IMR-90 (cell line): Measurements from ENCODE around the gene MAGI2. TPM values are rescaled to one million over a fixed set of nuclear protein-coding genes. Genes with fewer than 3 reads are reported as not detected.

ENCODE experiments used
- ATAC-seq: fragments of 200-7000 bp; cut with Tn5 transposase; 2 replicates; pipeline ENCODE4 v1.9.1; 2020; ENCODE audit warnings: low read depth, mild to moderate bottlenecking, moderate library complexity
- BruUV-seq: library from RNA; stranded (reverse); fragments of 400-500 nt; replicated peaks from 2 replicates; lab custom pipeline; 2021; lab: Mats Ljungman, UMichigan
- CTCF ChIA-PET: fragments of 300-600 bp; formaldehyde crosslinking; extraction: SDS; loops from one replicate; lab custom pipeline; 2021; ENCODE audit warnings: antibody characterized with exemption; lab: Yijun Ruan, JAX
- POLR2A ChIA-PET: fragments of 300-600 bp; sonication (Branson Sonifier 250); formaldehyde crosslinking; loops from one replicate; lab custom pipeline; 2022; ENCODE audit warnings: antibody characterized with exemption; ENCODE audit not compliant: unreplicated experiment; lab: Charles Lee
- DNase-seq: peaks from one replicate; pipeline ENCODE4 v3.0.0; 2013
- H2AFZ ChIP-seq: replicated peaks from 2 replicates; pipeline ENCODE3; 2013; ENCODE audit warnings: low read length, mild to moderate bottlenecking; ENCODE audit not compliant: poor library complexity
- H2AK5ac ChIP-seq: 2 replicates; pipeline ENCODE4 v1.6.1; 2013; ENCODE audit warnings: low read depth, low read length, inconsistent platforms
- H2AK9ac ChIP-seq: replicated peaks from 2 replicates; pipeline ENCODE3; 2013; ENCODE audit warnings: mild to moderate bottlenecking, low read depth, low read length, moderate library complexity; ENCODE audit not compliant: poor library complexity
- H2BK120ac ChIP-seq: 2 replicates; pipeline ENCODE4 v1.6.1; 2013; ENCODE audit warnings: low read depth, low read length, inconsistent platforms
- H2BK15ac ChIP-seq: 3 replicates; pipeline ENCODE4 v1.6.1; 2013; ENCODE audit warnings: low read depth, low read length, inconsistent platforms
- H2BK20ac ChIP-seq: 2 replicates; pipeline ENCODE4 v1.6.1; 2013; ENCODE audit warnings: low read depth, mild to moderate bottlenecking, inconsistent platforms, low read length, moderate library complexity
- H2BK5ac ChIP-seq: 2 replicates; pipeline ENCODE4 v1.6.1; 2013; ENCODE audit warnings: mild to moderate bottlenecking, low read depth, low read length, inconsistent platforms; ENCODE audit not compliant: poor library complexity, severe bottlenecking
- H3K14ac ChIP-seq: replicated peaks from 2 replicates; pipeline ENCODE4 v1.6.1; 2013; ENCODE audit warnings: low read depth, low read length, inconsistent platforms
- H3K18ac ChIP-seq: 2 replicates; pipeline ENCODE4 v1.6.1; 2013; ENCODE audit warnings: low read depth, low read length, control low read depth
- H3K23ac ChIP-seq: 2 replicates; pipeline ENCODE4 v1.6.1; 2013; ENCODE audit warnings: low read depth, low read length, inconsistent platforms
- H3K27ac ChIP-seq: 2 replicates; pipeline ENCODE4 v1.5.1; 2013; ENCODE audit warnings: mild to moderate bottlenecking, control low read depth, low read length; ENCODE audit not compliant: insufficient read depth
- H3K27me3 ChIP-seq: 2 replicates; pipeline ENCODE4 v1.6.1; 2013; ENCODE audit warnings: low read length; ENCODE audit not compliant: control insufficient read depth, insufficient read depth
- H3K36me3 ChIP-seq: 2 replicates; pipeline ENCODE4 v1.6.1; 2013; ENCODE audit warnings: low read length, mixed read lengths; ENCODE audit not compliant: control insufficient read depth, insufficient read depth
- H3K4ac ChIP-seq: 2 replicates; pipeline ENCODE4 v1.6.1; 2013; ENCODE audit warnings: low read depth, low read length, inconsistent platforms
- H3K4me1 ChIP-seq: 2 replicates; pipeline ENCODE4 v1.6.1; 2013; ENCODE audit warnings: low read length, mixed read lengths; ENCODE audit not compliant: control insufficient read depth, insufficient read depth
- H3K4me2 ChIP-seq: 2 replicates; pipeline ENCODE4 v1.6.1; 2013; ENCODE audit warnings: low read depth, mild to moderate bottlenecking, control low read depth, low read length, moderate library complexity
- H3K4me3 ChIP-seq: 2 replicates; pipeline ENCODE4 v1.5.1; 2013; ENCODE audit warnings: low read depth, mild to moderate bottlenecking, control low read depth, low read length, moderate library complexity; ENCODE audit not compliant: insufficient read depth
- H3K56ac ChIP-seq: 2 replicates; pipeline ENCODE4 v1.6.1; 2013; ENCODE audit warnings: low read length, inconsistent platforms; ENCODE audit not compliant: insufficient read depth; ENCODE audit errors: extremely low read depth
- H3K79me1 ChIP-seq, 2 experiments: 2 replicates each; pipeline ENCODE4 v1.6.1; 2013; ENCODE audit warnings: low read length in 2 of 2, inconsistent platforms in 1 of 2, low read depth in 1 of 2
- H3K9ac ChIP-seq: 2 replicates; pipeline ENCODE4 v1.6.1; 2013; ENCODE audit warnings: low read depth, low read length, control low read depth
- H3K9me1 ChIP-seq: 2 replicates; pipeline ENCODE4 v1.6.1; 2013; ENCODE audit warnings: low read length, inconsistent platforms; ENCODE audit not compliant: insufficient read depth
- H3K9me3 ChIP-seq: 2 replicates; pipeline ENCODE4 v1.6.1; 2013; ENCODE audit warnings: low read length; ENCODE audit not compliant: control insufficient read depth, insufficient read depth
- H4K20me1 ChIP-seq: 2 replicates; pipeline ENCODE4 v1.6.1; 2013; ENCODE audit warnings: low read length, inconsistent platforms; ENCODE audit not compliant: insufficient read depth
- H4K5ac ChIP-seq: 2 replicates; pipeline ENCODE4 v1.6.1; 2013; ENCODE audit warnings: mild to moderate bottlenecking, low read depth, low read length, control low read depth
- H4K8ac ChIP-seq, 2 experiments: 2 replicates each; pipeline ENCODE4 v1.6.1; 2013; ENCODE audit warnings: low read depth in 2 of 2, low read length in 2 of 2, control low read depth in 1 of 2, inconsistent platforms in 1 of 2
- H4K91ac ChIP-seq: 2 replicates; pipeline ENCODE4 v1.6.1; 2013; ENCODE audit warnings: low read depth, low read length, inconsistent platforms; ENCODE audit not compliant: insufficient read depth
- MAZ ChIP-seq: IDR thresholded peaks from 2 replicates; pipeline ENCODE4 v1.6.1; 2012; ENCODE audit warnings: low read depth, mild to moderate bottlenecking, low read length, improper control_type of control experiment, moderate library complexity, borderline replicate concordance
- RAD21 ChIP-seq: IDR thresholded peaks from 2 replicates; pipeline ENCODE4 v1.6.1; 2012; ENCODE audit warnings: low read length, improper control_type of control experiment
- RFX5 ChIP-seq: IDR thresholded peaks from 2 replicates; pipeline ENCODE4 v1.8.0; 2012; ENCODE audit warnings: low read depth, mild to moderate bottlenecking, low read length, moderate library complexity
- WGBS, 2 experiments: methylation state at CpG; one replicate each; pipeline versions ENCODE4 v1.1.5 to v1.1.7; 2013; ENCODE audit warnings: missing lambda C conversion rate in 2 of 2; ENCODE audit not compliant: insufficient read length in 1 of 2; ENCODE audit errors: extremely low coverage in 2 of 2; 5-methylcytosine and 5-hydroxymethylcytosine counted together
- dilution Hi-C: fragments of 300-500 bp; cut with HindIII; formaldehyde crosslinking; loops from one replicate; pipeline ENCODE4 v1.14.3; 2018; ENCODE audit warnings: low sequenced_read_pairs; ENCODE audit not compliant: unreplicated experiment
- in situ Hi-C: fragments of 300-500 bp; cut with MboI; formaldehyde crosslinking; loops from 3 replicates; pipeline ENCODE4 v1.14.3; 2019; ENCODE audit warnings: low sequenced_read_pairs, inconsistent platforms, mixed read lengths
- intact Hi-C: fragments of 100-400 bp; cut with micrococcal nuclease; formaldehyde crosslinking; loops from 2 replicates; pipeline ENCODE4 v1.10.0; 2022
- polyA plus RNA-seq, 3 experiments: library from polyadenylated mRNA; depleted of rRNA; stranded (reverse); fragments of >200 nt; gene quantifications; 2 replicates each; pipeline ENCODE4 v1.2.3, GENCODE V29; 2012; ENCODE audit warnings: low replicate concordance in 1 of 3
- total RNA-seq: library from RNA; depleted of rRNA; stranded (reverse); fragments of >200 nt; gene quantifications from 2 replicates; pipeline ENCODE4 v1.2.3, GENCODE V29; 2012
- TF ChIP-seq, protein P1 (sequence below): fragments of 150-350 bp; IDR thresholded peaks from 2 replicates; pipeline ENCODE4 v1.6.1; 2017; ENCODE audit warnings: mild to moderate bottlenecking, antibody characterized with exemption, low read length, low read depth

Gene MAGI2
- total and polyA plus RNA-seq, 2 of the 4 experiments (the other 2 are of a cell fraction): 2.5 to 17.9 TPM

DNA sequence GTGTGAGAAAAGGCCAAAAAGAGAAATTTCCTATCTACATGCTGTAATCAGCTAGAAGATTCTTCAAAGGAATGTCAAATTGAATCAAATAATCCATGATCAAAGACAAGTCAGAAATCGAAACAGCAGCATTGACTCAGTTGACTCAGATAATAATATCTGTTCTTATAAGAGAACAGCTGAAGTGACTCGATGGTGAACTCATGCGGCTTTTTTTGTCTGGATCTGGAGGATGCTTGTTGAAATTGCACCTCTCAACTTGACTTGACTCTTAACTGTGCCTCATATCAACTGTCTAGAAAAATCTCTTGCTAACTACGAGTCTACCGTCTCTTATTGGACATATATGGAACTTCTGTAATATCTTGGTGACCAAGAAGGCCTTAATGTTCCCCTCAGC lies 1055.4 kb downstream of the MAGI2 start:
- Histone ChIP-seq H4K91ac (no peak overlapping the region), H4K8ac (no peak overlapping the region), H3K9me3 (no peaks in the 10 kb centered on the region), H4K20me1 (no peaks in the 10 kb centered on the region), H3K36me3 (no peaks in the 10 kb centered on the region), H3K9me1 (0 out of 2 replicates have a peak, but pooled peaks cover 3% of the 10 kb centered on the region), H3K56ac (no peak overlapping the region), H3K23ac (no peak overlapping the region), H2BK15ac (no peak overlapping the region), H3K14ac (no peak overlapping the region), H4K5ac (no peak overlapping the region), H2AK9ac (no peak overlapping the region), H3K4me3 (no peak overlapping the region), H2BK5ac (no peak overlapping the region), H2AK5ac (no peak overlapping the region), H2BK120ac (no peak overlapping the region), H3K4ac (no peak overlapping the region), H3K9ac (no peak overlapping the region), H3K18ac (no peak overlapping the region), H2BK20ac (no peak overlapping the region), H3K79me1 (no peaks in the 10 kb centered on the region; a peak in 1 of 4 replicates), H3K27me3 (no peaks in the 10 kb centered on the region), H3K27ac (no peak overlapping the region), H2AFZ (no peak overlapping the region), H3K4me2 (no peak overlapping the region), H3K4me1 (peaks cover 1% of the 10 kb centered on the region; the same call in 1 of the 2 replicates)
- ATAC-seq (no peak), DNase-seq (no peak)
- ChIA-PET CTCF (no interaction called here), POLR2A (no interaction called here)
- WGBS, 2 experiments: no CpG with 5 or more reads among the region's 5 CpGs
- TF ChIP-seq MAZ: no peak
- TF ChIP-seq, protein P1, sequence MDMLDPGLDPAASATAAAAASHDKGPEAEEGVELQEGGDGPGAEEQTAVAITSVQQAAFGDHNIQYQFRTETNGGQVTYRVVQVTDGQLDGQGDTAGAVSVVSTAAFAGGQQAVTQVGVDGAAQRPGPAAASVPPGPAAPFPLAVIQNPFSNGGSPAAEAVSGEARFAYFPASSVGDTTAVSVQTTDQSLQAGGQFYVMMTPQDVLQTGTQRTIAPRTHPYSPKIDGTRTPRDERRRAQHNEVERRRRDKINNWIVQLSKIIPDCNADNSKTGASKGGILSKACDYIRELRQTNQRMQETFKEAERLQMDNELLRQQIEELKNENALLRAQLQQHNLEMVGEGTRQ: no peak
- TF ChIP-seq RFX5: no peak
- TF ChIP-seq RAD21: no peak
- no TSS peak for BruUV-seq
- in situ Hi-C loops (no loop called here), intact Hi-C loops (loop anchor here (5.0 kb wide), 1 partner anchor 86 kb away; no protein-coding TSS in a partner anchor), dilution Hi-C loops (no loop called here)
